PC-9 (cell line): Measurements from ENCODE around the gene KBTBD4. TPM values are rescaled to one million over a fixed set of nuclear protein-coding genes. Genes with fewer than 3 reads are reported as not detected.

Source experiments
- BruUV-seq: library from RNA; stranded (reverse); fragments of 400-500 nt; replicated peaks from 2 replicates; lab custom pipeline; 2021; lab: Mats Ljungman, UMichigan
- CTCF ChIA-PET: fragments of 300-600 bp; sonication (Branson Sonifier 250); formaldehyde crosslinking; loops from one replicate; lab custom pipeline; 2022; ENCODE audit warnings: antibody characterized with exemption; lab: Charles Lee
- POLR2A ChIA-PET: fragments of 300-600 bp; sonication (Branson Sonifier 250); formaldehyde crosslinking; loops from one replicate; lab custom pipeline; 2022; ENCODE audit warnings: antibody characterized with exemption; ENCODE audit not compliant: unreplicated experiment; lab: Charles Lee
- DNase-seq, 2 experiments: peaks; one replicate each; pipeline versions ENCODE4 v3.0.0 to v3.0.0-alpha.2; 2015 to 2022; ENCODE audit warnings: mixed read lengths in 1 of 2
- H2AFZ ChIP-seq: fragments of 200-600 bp; sonication (generic); 2 replicates; pipeline ENCODE4 v1.8.1; 2017; ENCODE audit warnings: antibody characterized with exemption
- H3F3A ChIP-seq: fragments of 200-600 bp; sonication (generic); 2 replicates; pipeline ENCODE4 v1.8.1; 2017; ENCODE audit warnings: antibody characterized with exemption, mild to moderate bottlenecking, low read depth; ENCODE audit not compliant: insufficient read depth
- H3K27ac ChIP-seq: fragments of 200-600 bp; sonication (generic); 2 replicates; pipeline ENCODE4 v1.6.1; 2016; ENCODE audit warnings: mixed run types
- H3K27me3 ChIP-seq: fragments of 200-600 bp; sonication (generic); 2 replicates; pipeline ENCODE4 v1.6.1; 2016; ENCODE audit warnings: low read depth, mixed run types; ENCODE audit not compliant: insufficient read depth
- H3K36me3 ChIP-seq: fragments of 200-600 bp; sonication (generic); 2 replicates; pipeline ENCODE4 v1.6.1; 2016; ENCODE audit warnings: low read depth, mixed run types
- H3K4me1 ChIP-seq: fragments of 200-600 bp; sonication (generic); replicated peaks from 2 replicates; pipeline ENCODE4 v1.6.1; 2016; ENCODE audit warnings: mixed run types; ENCODE audit not compliant: insufficient read depth
- H3K4me2 ChIP-seq: fragments of 200-600 bp; sonication (generic); 2 replicates; pipeline ENCODE4 v1.6.1; 2017; ENCODE audit warnings: mixed run types
- H3K4me3 ChIP-seq: fragments of 200-600 bp; sonication (generic); 2 replicates; pipeline ENCODE4 v1.6.1; 2016; ENCODE audit warnings: mixed run types
- H3K79me2 ChIP-seq: fragments of 200-600 bp; sonication (generic); 2 replicates; pipeline ENCODE4 v1.6.1; 2017; ENCODE audit warnings: low read depth, mixed run types
- H3K9me2 ChIP-seq: fragments of 200-600 bp; sonication (generic); 2 replicates; pipeline ENCODE4 v1.8.1; 2017; ENCODE audit warnings: mild to moderate bottlenecking; ENCODE audit not compliant: insufficient read depth
- H3K9me3 ChIP-seq: fragments of 200-600 bp; sonication (generic); 2 replicates; pipeline ENCODE4 v1.8.1; 2016; ENCODE audit warnings: low read depth; ENCODE audit not compliant: insufficient read depth
- H4K20me1 ChIP-seq: fragments of 200-600 bp; sonication (generic); 2 replicates; pipeline ENCODE4 v1.8.1; 2017; ENCODE audit not compliant: insufficient read depth
- EZH2 ChIP-seq: fragments of 200-600 bp; sonication (generic); IDR thresholded peaks from 2 replicates; pipeline ENCODE4 v1.8.0; 2017; ENCODE audit warnings: antibody characterized with exemption, low read depth
- intact Hi-C: fragments of 100-400 bp; cut with micrococcal nuclease; formaldehyde crosslinking; loops from one replicate; pipeline ENCODE4 v1.10.0; 2022; ENCODE audit not compliant: unreplicated experiment
- total RNA-seq: library from RNA; stranded (reverse); gene quantifications from 2 replicates; pipeline ENCODE4 v1.2.3, GENCODE V29; 2021
- TF ChIP-seq, protein P1 (sequence below): fragments of 200-600 bp; sonication (generic); conservative IDR thresholded peaks from 2 replicates; pipeline ENCODE4 v1.6.1; 2017; ENCODE audit warnings: mixed run types, antibody characterized with exemption, mild to moderate bottlenecking, moderate library complexity

The KBTBD4 gene
- total RNA-seq, 1 experiment from 2014 or later = 20.3 TPM

DNA sequence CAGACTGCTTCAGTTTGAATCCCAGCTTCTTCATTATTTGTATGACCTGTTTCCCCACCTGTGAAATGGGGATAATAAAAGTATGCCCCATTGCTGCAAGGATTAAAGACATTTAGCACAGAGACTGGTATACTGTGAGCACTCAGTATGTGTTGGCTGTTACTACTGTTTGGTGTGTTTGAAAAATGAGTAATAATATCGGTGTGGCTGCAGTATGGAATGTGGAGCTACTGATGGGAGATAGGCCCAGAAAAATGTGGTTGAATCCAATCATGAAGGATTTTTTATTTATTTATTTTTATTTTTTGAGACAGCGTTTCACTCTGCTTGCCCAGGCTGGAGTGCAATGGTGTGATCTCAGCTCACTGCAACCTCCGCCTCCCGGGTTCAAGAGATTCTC, 24.5 kb upstream of the KBTBD4 start:
- intact Hi-C loops = no loop called here
- H3K9me3 ChIP-seq = no peaks in the 10 kb centered on the region
- no peak for DNase-seq
- no TSS peak for BruUV-seq
- H3K9me2 ChIP-seq = no peaks in the 10 kb centered on the region
- no peak overlapping the region for H3K4me3 ChIP-seq
- H3K27ac ChIP-seq = no peak overlapping the region
- POLR2A ChIA-PET = no interaction called here
- H3F3A ChIP-seq = no peaks in the 10 kb centered on the region
- no peaks in the 10 kb centered on the region for H3K79me2 ChIP-seq
- H3K4me2 ChIP-seq = no peak overlapping the region
- H4K20me1 ChIP-seq = no peaks in the 10 kb centered on the region
- H3K27me3 ChIP-seq = no peaks in the 10 kb centered on the region
- no peak overlapping the region for H2AFZ ChIP-seq
- no peaks in the 10 kb centered on the region for H3K4me1 ChIP-seq
- CTCF ChIA-PET = no interaction called here
- no peaks in the 10 kb centered on the region for H3K36me3 ChIP-seq
- no peak for TF ChIP-seq EZH2
- TF ChIP-seq, protein P1, sequence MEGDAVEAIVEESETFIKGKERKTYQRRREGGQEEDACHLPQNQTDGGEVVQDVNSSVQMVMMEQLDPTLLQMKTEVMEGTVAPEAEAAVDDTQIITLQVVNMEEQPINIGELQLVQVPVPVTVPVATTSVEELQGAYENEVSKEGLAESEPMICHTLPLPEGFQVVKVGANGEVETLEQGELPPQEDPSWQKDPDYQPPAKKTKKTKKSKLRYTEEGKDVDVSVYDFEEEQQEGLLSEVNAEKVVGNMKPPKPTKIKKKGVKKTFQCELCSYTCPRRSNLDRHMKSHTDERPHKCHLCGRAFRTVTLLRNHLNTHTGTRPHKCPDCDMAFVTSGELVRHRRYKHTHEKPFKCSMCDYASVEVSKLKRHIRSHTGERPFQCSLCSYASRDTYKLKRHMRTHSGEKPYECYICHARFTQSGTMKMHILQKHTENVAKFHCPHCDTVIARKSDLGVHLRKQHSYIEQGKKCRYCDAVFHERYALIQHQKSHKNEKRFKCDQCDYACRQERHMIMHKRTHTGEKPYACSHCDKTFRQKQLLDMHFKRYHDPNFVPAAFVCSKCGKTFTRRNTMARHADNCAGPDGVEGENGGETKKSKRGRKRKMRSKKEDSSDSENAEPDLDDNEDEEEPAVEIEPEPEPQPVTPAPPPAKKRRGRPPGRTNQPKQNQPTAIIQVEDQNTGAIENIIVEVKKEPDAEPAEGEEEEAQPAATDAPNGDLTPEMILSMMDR = no peak

DNA sequence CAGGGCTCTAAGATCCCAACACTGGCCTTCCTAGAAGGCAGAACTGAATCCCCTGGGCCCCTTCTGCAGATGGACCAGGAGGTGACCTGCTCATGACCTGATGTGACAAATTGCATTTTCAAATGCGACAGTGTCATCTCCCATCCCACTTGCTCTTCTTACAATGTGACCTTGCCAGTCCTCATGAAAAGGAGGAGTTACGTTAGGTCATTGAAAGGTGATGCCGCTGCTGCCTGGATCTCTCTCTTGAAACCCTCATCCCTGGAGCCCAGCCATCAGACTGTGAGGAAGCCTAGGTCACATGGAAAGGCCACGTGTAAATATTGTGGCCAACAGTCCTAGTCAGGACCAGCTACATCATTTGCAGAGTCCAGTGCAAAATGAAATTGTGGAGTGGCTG, 21.1 kb upstream of the KBTBD4 start:
- Histone ChIP-seq H3K9me2 (no peaks in the 10 kb centered on the region), H3K4me1 (no peaks in the 10 kb centered on the region), H2AFZ (no peak overlapping the region), H3K4me3 (no peak overlapping the region), H3K36me3 (no peaks in the 10 kb centered on the region), H3K27ac (no peak overlapping the region), H3K4me2 (no peak overlapping the region), H3F3A (no peaks in the 10 kb centered on the region), H3K27me3 (no peaks in the 10 kb centered on the region; the same call in 1 of the 2 replicates), H4K20me1 (no peaks in the 10 kb centered on the region), H3K79me2 (no peaks in the 10 kb centered on the region), H3K9me3 (no peaks in the 10 kb centered on the region)
- DNase-seq = no peak
- intact Hi-C loops = no loop called here
- no TSS peak for BruUV-seq
- ChIA-PET CTCF (no interaction called here), POLR2A (no interaction called here)
- TF ChIP-seq EZH2 = no peak
- TF ChIP-seq, protein P1 = no peak

DNA sequence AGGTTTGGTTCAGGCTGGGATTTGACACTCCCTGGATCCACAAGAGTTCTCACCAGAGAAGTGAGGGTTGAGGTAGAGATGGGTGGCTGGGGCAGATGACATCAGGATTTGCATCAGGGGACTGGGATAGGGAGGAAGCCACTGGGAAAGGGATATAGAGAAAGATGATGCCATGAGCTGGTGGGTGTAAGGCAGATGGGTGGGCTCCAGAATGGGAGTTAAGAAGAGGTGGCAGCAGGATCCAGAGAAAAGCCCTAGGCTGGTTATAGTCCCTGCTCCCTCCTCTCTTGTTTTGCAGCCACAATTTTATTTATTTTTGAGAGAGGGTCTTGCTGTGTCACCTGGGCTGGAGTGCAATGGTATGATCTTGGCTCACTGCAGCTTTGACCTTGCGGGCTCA, 17.2 kb upstream of the KBTBD4 start:
- intact Hi-C loops = no loop called here
- Histone ChIP-seq H3K4me2 (no peak overlapping the region), H3K79me2 (no peaks in the 10 kb centered on the region), H2AFZ (no peak overlapping the region), H3K4me1 (no peaks in the 10 kb centered on the region), H3K4me3 (no peak overlapping the region), H3K27me3 (peaks cover 22% of the 10 kb centered on the region; the same call in 1 of the 2 replicates), H3K27ac (no peak overlapping the region), H3F3A (peaks cover 7% of the 10 kb centered on the region; the same call in 1 of the 2 replicates), H4K20me1 (no peaks in the 10 kb centered on the region), H3K36me3 (no peaks in the 10 kb centered on the region), H3K9me2 (no peaks in the 10 kb centered on the region), H3K9me3 (no peaks in the 10 kb centered on the region)
- no peak for DNase-seq
- BruUV-seq = no TSS peak
- TF ChIP-seq EZH2 = no peak
- TF ChIP-seq, protein P1 = no peak
- ChIA-PET CTCF (no interaction called here), POLR2A (no interaction called here)
